SU-DHL-6 (cell line): ENCODE results near the gene DLL1.

Source experiments
- H2AFZ ChIP-seq: fragments of 200-600 bp; sonication (generic); 2 replicates; pipeline ENCODE4 v1.6.1; 2014; ENCODE audit warnings: low read depth, mild to moderate bottlenecking, moderate library complexity, mixed read lengths, antibody characterized with exemption, low read length; ENCODE audit not compliant: severe bottlenecking
- H3F3A ChIP-seq: fragments of 200-600 bp; shearing (Covaris generic); 2 replicates; pipeline ENCODE4 v1.6.0; 2016; ENCODE audit warnings: antibody characterized with exemption, mild to moderate bottlenecking; ENCODE audit not compliant: insufficient read depth
- H3K27ac ChIP-seq: fragments of 200-600 bp; sonication (generic); 2 replicates; pipeline ENCODE4 v1.5.1; 2016; ENCODE audit warnings: low read depth, mild to moderate bottlenecking, low read length, moderate library complexity, mixed read lengths
- H3K27me3 ChIP-seq: fragments of 200-600 bp; sonication (generic), shearing (Covaris generic); 2 replicates; pipeline ENCODE4 v1.6.0; 2014; ENCODE audit warnings: mild to moderate bottlenecking, low read length
- H3K36me3 ChIP-seq: fragments of 200-600 bp; sonication (generic); 2 replicates; pipeline ENCODE4 v1.6.1; 2014; ENCODE audit warnings: mild to moderate bottlenecking, low read length, mixed read lengths
- H3K4me2 ChIP-seq: fragments of 300-600, 200-600 bp; shearing (Covaris generic), sonication (generic); 2 replicates; pipeline ENCODE4 v1.6.0; 2014; ENCODE audit warnings: low read length, low read depth, mild to moderate bottlenecking; ENCODE audit not compliant: poor library complexity, severe bottlenecking
- H3K4me3 ChIP-seq: fragments of 200-600 bp; sonication (generic); 2 replicates; pipeline ENCODE4 v1.5.1; 2014; ENCODE audit warnings: antibody characterized with exemption, low read length, mild to moderate bottlenecking, mixed read lengths; ENCODE audit not compliant: insufficient read depth, poor library complexity, severe bottlenecking
- H3K79me2 ChIP-seq: fragments of 200-600 bp; sonication (generic); 2 replicates; pipeline ENCODE4 v1.6.1; 2014; ENCODE audit warnings: mild to moderate bottlenecking, low read length, moderate library complexity; ENCODE audit not compliant: insufficient read depth
- H3K9ac ChIP-seq: fragments of 200-600 bp; sonication (generic); 2 replicates; pipeline ENCODE4 v1.7.0; 2014; ENCODE audit warnings: mild to moderate bottlenecking, low read length
- H3K9me2 ChIP-seq: fragments of 200-600 bp; sonication (generic); replicated peaks from 2 replicates; pipeline ENCODE4 v1.6.1; 2014; ENCODE audit warnings: low read length; ENCODE audit not compliant: insufficient read depth
- H3K9me3 ChIP-seq: fragments of 200-600 bp; sonication (generic); 2 replicates; pipeline ENCODE4 v1.6.1; 2014; ENCODE audit warnings: low read length, mixed read lengths; ENCODE audit not compliant: insufficient read depth
- H4K20me1 ChIP-seq: fragments of 200-600 bp; sonication (generic); 2 replicates; pipeline ENCODE4 v1.6.1; 2014; ENCODE audit warnings: low read depth, mild to moderate bottlenecking, antibody characterized with exemption, low read length, moderate library complexity, mixed read lengths
- EZH2phosphoT487 ChIP-seq: fragments of 200-600 bp; sonication (generic), shearing (Covaris generic); conservative IDR thresholded peaks from 2 replicates; pipeline ENCODE4 v1.6.1; 2018; ENCODE audit warnings: mild to moderate bottlenecking, antibody characterized with exemption, low read length, moderate library complexity, mixed read lengths
- TF ChIP-seq, protein P1 (sequence below): fragments of 200-600 bp; sonication (generic); IDR thresholded peaks from one replicate; pipeline ENCODE4 v1.5.1; 2017; ENCODE audit warnings: antibody characterized with exemption, mild to moderate bottlenecking, low read length, moderate library complexity; ENCODE audit not compliant: insufficient read depth, poor library complexity, severe bottlenecking

Gene DLL1

DNA sequence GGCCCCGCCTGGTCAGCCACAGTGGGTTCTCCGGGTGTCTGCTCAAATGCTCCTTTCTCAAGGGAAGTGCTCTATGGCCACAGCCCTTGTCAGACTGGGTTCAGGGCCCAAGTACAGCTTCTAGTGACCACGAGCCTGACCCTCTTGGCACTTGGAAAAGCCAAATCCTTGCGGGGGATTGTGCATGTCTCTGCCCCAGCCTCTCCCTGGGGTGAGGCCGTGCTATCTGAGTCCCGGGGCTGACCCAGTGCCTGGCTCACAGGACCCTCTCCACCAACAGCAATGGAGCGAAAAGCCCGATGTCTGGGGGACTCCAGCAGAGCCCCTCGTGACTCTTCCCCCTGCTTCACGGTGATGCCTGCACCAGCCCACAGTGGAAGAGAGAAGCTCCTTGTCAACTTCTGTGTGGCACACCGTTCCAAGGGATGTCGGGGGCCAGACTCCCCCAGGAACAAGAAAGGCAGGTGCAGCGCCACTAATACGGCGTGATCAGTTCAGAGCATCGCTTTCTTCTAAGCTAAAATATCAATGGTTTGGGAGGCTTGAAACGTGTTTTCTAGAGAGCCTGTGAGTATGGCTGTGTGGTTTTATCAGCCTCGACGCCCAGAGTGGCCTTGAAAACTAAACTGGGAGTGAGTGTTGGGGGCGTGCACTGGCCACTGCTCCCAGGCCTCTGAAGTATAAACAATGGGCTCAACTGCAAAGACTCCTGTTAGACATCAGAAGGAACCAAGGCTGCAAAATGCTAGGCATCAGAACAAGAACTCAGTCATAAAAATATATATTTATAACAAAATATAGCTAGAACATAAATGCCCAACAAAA lies 51.9 kb downstream of the DLL1 start:
- Histone ChIP-seq H3K4me3 (no peak overlapping the region), H3K9me3 (no peaks in the 10 kb centered on the region), H3K9ac (no peak overlapping the region), H4K20me1 (no peaks in the 10 kb centered on the region), H3F3A (no peaks in the 10 kb centered on the region), H3K9me2 (no peaks in the 10 kb centered on the region), H3K4me2 (no peak overlapping the region), H2AFZ (no peak overlapping the region), H3K79me2 (no peaks in the 10 kb centered on the region), H3K27ac (no peak overlapping the region), H3K36me3 (no peaks in the 10 kb centered on the region), H3K27me3 (no peaks in the 10 kb centered on the region)
- TF ChIP-seq, protein P1, sequence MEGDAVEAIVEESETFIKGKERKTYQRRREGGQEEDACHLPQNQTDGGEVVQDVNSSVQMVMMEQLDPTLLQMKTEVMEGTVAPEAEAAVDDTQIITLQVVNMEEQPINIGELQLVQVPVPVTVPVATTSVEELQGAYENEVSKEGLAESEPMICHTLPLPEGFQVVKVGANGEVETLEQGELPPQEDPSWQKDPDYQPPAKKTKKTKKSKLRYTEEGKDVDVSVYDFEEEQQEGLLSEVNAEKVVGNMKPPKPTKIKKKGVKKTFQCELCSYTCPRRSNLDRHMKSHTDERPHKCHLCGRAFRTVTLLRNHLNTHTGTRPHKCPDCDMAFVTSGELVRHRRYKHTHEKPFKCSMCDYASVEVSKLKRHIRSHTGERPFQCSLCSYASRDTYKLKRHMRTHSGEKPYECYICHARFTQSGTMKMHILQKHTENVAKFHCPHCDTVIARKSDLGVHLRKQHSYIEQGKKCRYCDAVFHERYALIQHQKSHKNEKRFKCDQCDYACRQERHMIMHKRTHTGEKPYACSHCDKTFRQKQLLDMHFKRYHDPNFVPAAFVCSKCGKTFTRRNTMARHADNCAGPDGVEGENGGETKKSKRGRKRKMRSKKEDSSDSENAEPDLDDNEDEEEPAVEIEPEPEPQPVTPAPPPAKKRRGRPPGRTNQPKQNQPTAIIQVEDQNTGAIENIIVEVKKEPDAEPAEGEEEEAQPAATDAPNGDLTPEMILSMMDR = no peak
- TF ChIP-seq EZH2phosphoT487 = no peak

- Histone ChIP-seq H3K4me2 (no peak overlapping the region), H3F3A (no peaks in the 10 kb centered on the region), H3K27ac (no peak overlapping the region), H2AFZ (no peak overlapping the region), H3K9me2 (no peaks in the 10 kb centered on the region), H3K9me3 (no peaks in the 10 kb centered on the region), H3K9ac (no peak overlapping the region), H3K79me2 (no peaks in the 10 kb centered on the region), H3K36me3 (no peaks in the 10 kb centered on the region), H4K20me1 (no peaks in the 10 kb centered on the region), H3K27me3 (no peaks in the 10 kb centered on the region), H3K4me3 (no peak overlapping the region)
- no peak for TF ChIP-seq EZH2phosphoT487
- TF ChIP-seq, protein P1 = no peak
These were observed 52.7 kb downstream of the DLL1 start for GRCh38 chr6:170237999-170238740.

- no peak for TF ChIP-seq EZH2phosphoT487
- TF ChIP-seq, protein P1 = no peak
- no peak overlapping the region for H3K27ac ChIP-seq
- H3K79me2 ChIP-seq = no peaks in the 10 kb centered on the region
- H3K4me3 ChIP-seq = no peak overlapping the region
- no peak overlapping the region for H3K4me2 ChIP-seq
- no peak overlapping the region for H3K9ac ChIP-seq
- H3K36me3 ChIP-seq = no peaks in the 10 kb centered on the region
- no peaks in the 10 kb centered on the region for H4K20me1 ChIP-seq
- no peaks in the 10 kb centered on the region for H3K27me3 ChIP-seq
- H3F3A ChIP-seq = no peaks in the 10 kb centered on the region
- no peaks in the 10 kb centered on the region for H3K9me2 ChIP-seq
- H2AFZ ChIP-seq = no peak overlapping the region
- no peaks in the 10 kb centered on the region for H3K9me3 ChIP-seq
These were observed 54.6 kb downstream of the DLL1 start for GRCh38 chr6:170236131-170236836.
